HFFc6 (cell line): ENCODE results near the gene KANSL3. TPM values are rescaled to one million over a fixed set of nuclear protein-coding genes. Genes with fewer than 3 reads are reported as not detected.

Experiments used
- DNase-seq: peaks from one replicate; pipeline ENCODE4 v3.0.0-alpha.2; 2018
- H3K27ac Mint-ChIP-seq: 2 replicates; pipeline ENCODE4 v1.8.0; 2020; ENCODE audit warnings: mild to moderate bottlenecking, mixed read lengths
- H3K27me3 Mint-ChIP-seq: 2 replicates; pipeline ENCODE4 v1.8.0; 2021; ENCODE audit warnings: mild to moderate bottlenecking, moderate library complexity, mixed read lengths; ENCODE audit not compliant: insufficient read depth
- H3K36me3 Mint-ChIP-seq: 2 replicates; pipeline ENCODE4 v1.8.0; 2021; ENCODE audit warnings: low read depth, mixed read lengths
- H3K4me1 Mint-ChIP-seq: 2 replicates; pipeline ENCODE4 v1.8.0; 2020; ENCODE audit warnings: low read depth, mixed read lengths
- H3K4me3 Mint-ChIP-seq: 2 replicates; pipeline ENCODE4 v1.8.0; 2020; ENCODE audit warnings: mild to moderate bottlenecking, moderate library complexity, mixed read lengths
- H3K9me3 Mint-ChIP-seq: 2 replicates; pipeline ENCODE4 v1.8.0; 2020; ENCODE audit warnings: mild to moderate bottlenecking, mixed read lengths
- total RNA-seq, 6 experiments: library from RNA; stranded (reverse); fragmentation: NEBNext Ultra II Directional; extraction: Animal tissue kit (Norgen Biotek cat#: 25700); gene quantifications; 2 replicates in 1 of 6; 3 replicates in 5 of 6; pipeline ENCODE4 v1.2.3, GENCODE V29; 2021
- TF ChIP-seq, protein P1 (sequence below): fragments of 200-600 bp; sonication (generic); IDR thresholded peaks from 2 replicates; pipeline ENCODE4 v1.5.0; 2021; ENCODE audit warnings: antibody characterized with exemption, mild to moderate bottlenecking

The KANSL3 gene
- total RNA-seq, 6 experiments from 2014 or later = 19.3 to 28.3 (median 26.7) TPM

DNA sequence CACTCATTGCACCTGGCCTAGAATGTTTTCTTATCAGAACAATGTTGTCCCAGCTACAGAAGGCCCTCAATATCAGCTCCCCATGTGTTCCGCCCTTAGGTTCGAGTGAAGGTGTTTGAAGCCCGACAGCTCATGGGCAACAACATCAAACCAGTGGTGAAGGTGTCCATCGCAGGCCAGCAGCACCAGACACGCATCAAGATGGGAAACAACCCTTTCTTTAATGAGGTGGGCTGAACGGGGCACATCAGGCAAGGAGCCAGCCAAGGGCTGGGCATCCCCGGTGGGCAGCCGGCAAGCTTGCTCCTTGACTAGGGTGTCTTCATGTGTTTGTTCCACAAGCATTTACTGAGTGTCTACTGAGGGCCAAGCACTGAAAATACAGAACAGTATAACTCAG, 13.7 kb upstream of the KANSL3 start:
- DNase-seq = no peak
- H3K4me1 Mint-ChIP-seq = no peaks in the 10 kb centered on the region; the same call in 1 of the 2 replicates
- TF ChIP-seq, protein P1, sequence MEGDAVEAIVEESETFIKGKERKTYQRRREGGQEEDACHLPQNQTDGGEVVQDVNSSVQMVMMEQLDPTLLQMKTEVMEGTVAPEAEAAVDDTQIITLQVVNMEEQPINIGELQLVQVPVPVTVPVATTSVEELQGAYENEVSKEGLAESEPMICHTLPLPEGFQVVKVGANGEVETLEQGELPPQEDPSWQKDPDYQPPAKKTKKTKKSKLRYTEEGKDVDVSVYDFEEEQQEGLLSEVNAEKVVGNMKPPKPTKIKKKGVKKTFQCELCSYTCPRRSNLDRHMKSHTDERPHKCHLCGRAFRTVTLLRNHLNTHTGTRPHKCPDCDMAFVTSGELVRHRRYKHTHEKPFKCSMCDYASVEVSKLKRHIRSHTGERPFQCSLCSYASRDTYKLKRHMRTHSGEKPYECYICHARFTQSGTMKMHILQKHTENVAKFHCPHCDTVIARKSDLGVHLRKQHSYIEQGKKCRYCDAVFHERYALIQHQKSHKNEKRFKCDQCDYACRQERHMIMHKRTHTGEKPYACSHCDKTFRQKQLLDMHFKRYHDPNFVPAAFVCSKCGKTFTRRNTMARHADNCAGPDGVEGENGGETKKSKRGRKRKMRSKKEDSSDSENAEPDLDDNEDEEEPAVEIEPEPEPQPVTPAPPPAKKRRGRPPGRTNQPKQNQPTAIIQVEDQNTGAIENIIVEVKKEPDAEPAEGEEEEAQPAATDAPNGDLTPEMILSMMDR = no peak
- peaks cover 21% of the 10 kb centered on the region for H3K27me3 Mint-ChIP-seq
- H3K9me3 Mint-ChIP-seq = no peaks in the 10 kb centered on the region
- H3K27ac Mint-ChIP-seq = no peak overlapping the region
- H3K4me3 Mint-ChIP-seq = no peak overlapping the region
- no peaks in the 10 kb centered on the region for H3K36me3 Mint-ChIP-seq

DNA sequence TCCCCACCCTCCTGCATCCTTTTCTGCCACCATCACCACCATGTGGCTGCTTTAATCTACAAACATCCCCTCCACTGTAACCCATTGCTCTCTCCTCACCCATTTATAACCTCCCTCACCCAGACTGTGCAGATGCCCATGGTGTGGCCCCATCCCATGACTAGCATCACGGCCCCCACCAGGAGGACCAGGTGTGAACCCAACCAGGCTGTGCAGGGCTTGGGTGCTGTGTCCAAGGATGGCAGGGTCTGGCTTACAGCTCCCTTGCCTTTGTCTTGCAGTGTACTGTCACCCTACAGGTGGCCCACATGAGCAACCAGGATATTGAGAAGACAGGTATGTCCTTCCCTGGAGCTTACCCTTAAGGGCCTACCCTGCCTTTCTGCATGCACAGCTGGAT, 11.2 kb upstream of the KANSL3 start:
- no peak for DNase-seq
- TF ChIP-seq, protein P1 = no peak
- H3K27ac Mint-ChIP-seq = no peak overlapping the region
- H3K9me3 Mint-ChIP-seq = no peaks in the 10 kb centered on the region
- no peaks in the 10 kb centered on the region; the same call in 1 of the 2 replicates for H3K4me1 Mint-ChIP-seq
- peaks cover 21% of the 10 kb centered on the region for H3K27me3 Mint-ChIP-seq
- no peaks in the 10 kb centered on the region for H3K36me3 Mint-ChIP-seq
- H3K4me3 Mint-ChIP-seq = no peak overlapping the region

- TF ChIP-seq, protein P1 = no peak
- Mint-ChIP-seq H3K4me1 (no peaks in the 10 kb centered on the region; the same call in 1 of the 2 replicates), H3K36me3 (no peaks in the 10 kb centered on the region), H3K9me3 (no peaks in the 10 kb centered on the region), H3K4me3 (no peak overlapping the region), H3K27ac (no peak overlapping the region), H3K27me3 (peaks cover 17% of the 10 kb centered on the region)
- DNase-seq = no peak
Observed at GRCh38 chr2:96648306-96648930, 10.3 kb upstream of the KANSL3 start.

- H3K27me3 Mint-ChIP-seq = peaks cover 15% of the 10 kb centered on the region
- H3K27ac Mint-ChIP-seq = no peak overlapping the region
- no peaks in the 10 kb centered on the region for H3K9me3 Mint-ChIP-seq
- no peaks in the 10 kb centered on the region for H3K36me3 Mint-ChIP-seq
- no peak overlapping the region for H3K4me3 Mint-ChIP-seq
- DNase-seq = no peak
- TF ChIP-seq, protein P1 = no peak
- no peaks in the 10 kb centered on the region; the same call in 1 of the 2 replicates for H3K4me1 Mint-ChIP-seq
Observed at GRCh38 chr2:96647681-96648080, 9.6 kb upstream of the KANSL3 start.

GRCh38 chr2:96642564-96643360, 4.7 kb upstream of the KANSL3 start, which contains the start of gene FER1L5:
Gene FER1L5, plus strand, starts transcription at chr2:96642764. Its CDS starts 73 bp downstream, at chr2:96642837.
- TF ChIP-seq, protein P1 = no peak
- Mint-ChIP-seq H3K27ac (no peak within 1 kb of the TSS), H3K4me3 (no peak within 1 kb of the TSS), H3K4me1 (no peaks in the 10 kb centered on the region; the same call in 1 of the 2 replicates), H3K36me3 (no peaks in the 10 kb centered on the region), H3K9me3 (no peaks in the 10 kb centered on the region), H3K27me3 (peaks cover 2% of the 10 kb centered on the region; the same call in 1 of the 2 replicates)
- no peak for DNase-seq
